Glutamatergic neuron (in vitro differentiated cells): ENCODE results near the gene PTH2R. TPM values are rescaled to one million over a fixed set of nuclear protein-coding genes. Genes with fewer than 3 reads are reported as not detected.
"Not testable (repeated sequence)": the region's sequence is repeated elsewhere in the genome, so short reads cannot be mapped to it uniquely, and the experiment has no call there.

Experiments
- DNase-seq: peaks from one replicate; pipeline ENCODE4 v3.0.0; 2022
- H3K27ac Mint-ChIP-seq: one replicate; pipeline ENCODE4 v1.8.0; 2020; ENCODE audit warnings: mild to moderate bottlenecking, mixed read lengths, inconsistent platforms; ENCODE audit not compliant: unreplicated experiment
- H3K27me3 Mint-ChIP-seq: one replicate; pipeline ENCODE4 v1.8.0; 2020; ENCODE audit warnings: mild to moderate bottlenecking, moderate library complexity, mixed read lengths, inconsistent platforms; ENCODE audit not compliant: unreplicated experiment
- H3K36me3 Mint-ChIP-seq: one replicate; pipeline ENCODE4 v1.8.0; 2020; ENCODE audit warnings: mild to moderate bottlenecking, mixed read lengths, inconsistent platforms; ENCODE audit not compliant: unreplicated experiment
- H3K4me1 Mint-ChIP-seq: one replicate; pipeline ENCODE4 v1.8.0; 2020; ENCODE audit warnings: mild to moderate bottlenecking, low read depth, mixed read lengths, inconsistent platforms; ENCODE audit not compliant: unreplicated experiment
- H3K4me3 Mint-ChIP-seq: one replicate; pipeline ENCODE4 v1.8.0; 2020; ENCODE audit warnings: mild to moderate bottlenecking, mixed read lengths, inconsistent platforms; ENCODE audit not compliant: unreplicated experiment
- H3K9me3 Mint-ChIP-seq: one replicate; pipeline ENCODE4 v1.8.0; 2020; ENCODE audit warnings: mild to moderate bottlenecking, moderate library complexity, mixed read lengths, inconsistent platforms; ENCODE audit not compliant: unreplicated experiment
- CTCF ChIP-seq: fragments of 200-600 bp; sonication (generic); IDR thresholded peaks from one replicate; pipeline ENCODE4 v1.5.0; 2021; ENCODE audit not compliant: partially characterized antibody, unreplicated experiment
- total RNA-seq: library from RNA; stranded (reverse); fragmentation: NEBNext Ultra II Directional; extraction: Animal tissue kit (Norgen Biotek cat#: 25700); gene quantifications from one replicate; pipeline ENCODE4 v1.2.1, GENCODE V29; 2021; ENCODE audit not compliant: unreplicated experiment

The PTH2R gene
- total RNA-seq, 1 donor from 2014 or later, result not detected

GRCh38 chr2:208467564-208467963, 61.0 kb downstream of the PTH2R start:
- no peak overlapping the region for H3K4me3 Mint-ChIP-seq
- H3K27me3 Mint-ChIP-seq, result no peaks in the 10 kb centered on the region
- no peak for TF ChIP-seq CTCF
- H3K27ac Mint-ChIP-seq, result no peak overlapping the region
- H3K4me1 Mint-ChIP-seq, result no peaks in the 10 kb centered on the region
- H3K36me3 Mint-ChIP-seq, result peaks cover 12% of the 10 kb centered on the region
- DNase-seq, result no peak
- H3K9me3 Mint-ChIP-seq, result peaks cover 3% of the 10 kb centered on the region

GRCh38 chr2:208477741-208478140, 71.1 kb downstream of the PTH2R start:
- Mint-ChIP-seq H3K27ac (no peak overlapping the region), H3K27me3 (no peaks in the 10 kb centered on the region), H3K36me3 (peaks cover 8% of the 10 kb centered on the region), H3K4me1 (no peaks in the 10 kb centered on the region), H3K4me3 (no peak overlapping the region), H3K9me3 (no peaks in the 10 kb centered on the region)
- no peak for DNase-seq
- TF ChIP-seq CTCF, result no peak

- H3K4me1 Mint-ChIP-seq, result no peaks in the 10 kb centered on the region
- DNase-seq, result no peak
- no peaks in the 10 kb centered on the region for H3K9me3 Mint-ChIP-seq
- TF ChIP-seq CTCF, result no peak
- no peak overlapping the region for H3K27ac Mint-ChIP-seq
- H3K4me3 Mint-ChIP-seq, result no peak overlapping the region
- no peaks in the 10 kb centered on the region for H3K27me3 Mint-ChIP-seq
- H3K36me3 Mint-ChIP-seq, result peaks cover 8% of the 10 kb centered on the region
These were observed 72.8 kb downstream of the PTH2R start for GRCh38 chr2:208479342-208479741.

GRCh38 chr2:208481945-208482344, 75.4 kb downstream of the PTH2R start:
- H3K4me1 Mint-ChIP-seq, H3K27me3 Mint-ChIP-seq, H3K36me3 Mint-ChIP-seq, H3K27ac Mint-ChIP-seq, H3K9me3 Mint-ChIP-seq, H3K4me3 Mint-ChIP-seq, DNase-seq: not testable (repeated sequence)

DNA sequence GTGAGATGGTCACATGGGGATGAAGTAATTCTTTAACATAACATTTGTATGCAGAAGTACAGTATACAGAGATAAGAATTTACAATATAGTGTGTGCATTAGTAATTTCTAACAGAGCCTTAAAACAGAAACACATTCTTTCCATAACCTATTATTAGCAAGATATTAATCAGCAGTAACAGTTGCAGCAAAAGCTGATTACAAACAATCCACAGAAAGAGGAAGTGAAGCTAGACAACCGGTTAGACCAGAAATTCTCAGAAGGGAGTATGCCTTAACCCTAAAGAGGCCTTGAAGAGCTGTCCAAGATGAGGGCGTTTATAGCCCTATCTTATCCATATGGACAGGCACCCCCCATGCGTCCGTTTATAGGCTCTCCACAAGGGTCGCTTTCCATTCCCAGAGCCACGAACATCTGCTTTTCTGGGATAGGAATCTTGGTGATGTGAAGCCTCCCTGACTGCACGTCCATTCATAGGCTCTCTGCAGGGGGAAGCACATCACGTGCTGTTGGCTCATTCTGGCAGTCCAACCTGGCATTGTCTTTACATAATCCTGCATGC, 75.9 kb downstream of the PTH2R start:
- not testable (repeated sequence) for DNase-seq, H3K4me1 Mint-ChIP-seq, H3K4me3 Mint-ChIP-seq, H3K9me3 Mint-ChIP-seq, H3K27me3 Mint-ChIP-seq, H3K36me3 Mint-ChIP-seq, H3K27ac Mint-ChIP-seq

DNA sequence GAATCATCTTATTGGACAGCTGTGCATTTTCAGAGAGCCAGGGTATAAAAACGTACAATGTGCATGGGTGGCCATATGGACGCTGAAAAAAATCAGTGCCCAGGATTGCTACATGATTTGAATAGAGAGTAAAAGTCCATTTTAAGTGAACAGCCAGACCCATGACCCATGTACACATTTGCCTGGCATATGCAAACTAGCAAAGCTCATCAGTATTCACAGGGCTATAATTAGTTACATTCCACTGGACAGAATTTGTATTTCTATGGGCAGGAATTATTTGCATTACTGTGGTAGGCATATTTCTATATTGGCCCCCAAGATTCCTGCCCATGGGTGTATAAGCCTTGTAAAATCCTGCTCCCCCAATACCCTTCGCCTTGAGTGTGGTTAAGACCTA, 78.8 kb downstream of the PTH2R start:
- Mint-ChIP-seq H3K4me3 (no peak overlapping the region), H3K9me3 (no peaks in the 10 kb centered on the region), H3K36me3 (peaks cover 8% of the 10 kb centered on the region), H3K4me1 (no peaks in the 10 kb centered on the region), H3K27ac (no peak overlapping the region), H3K27me3 (no peaks in the 10 kb centered on the region)
- no peak for DNase-seq
- no peak for TF ChIP-seq CTCF
